Left ventricle myocardium superior (tissue), 1 donor: ENCODE measurements around the gene NKRF. TPM values are rescaled to one million over a fixed set of nuclear protein-coding genes. Genes with fewer than 3 reads are reported as not detected.
A peak's percentile ranks its signal among the peaks of the same experiment; 100 is the strongest.

Experiments used
- ATAC-seq: fragments of 200-7000 bp; cut with Tn5 transposase; one replicate; pipeline ENCODE4 v1.9.1; 2020; ENCODE audit warnings: mild to moderate bottlenecking, moderate library complexity
- DNase-seq: peaks from one replicate; pipeline ENCODE4 v3.0.0-alpha.2; 2020
- intact Hi-C: fragments of 100-400 bp; cut with micrococcal nuclease; formaldehyde crosslinking; loops from one replicate; pipeline ENCODE4 v1.11.0; 2022
- microRNA-seq: library from miRNA; unstranded; fragments of <30 nt; microRNA quantifications from one replicate; pipeline ENCODE4 v1.2.0, GENCODE V29; 2020; ENCODE audit warnings: borderline number of aligned reads
- total RNA-seq: library from RNA; stranded (reverse); fragmentation: NEBNext Ultra II Directional; extraction: Animal tissue kit (Norgen Biotek cat#: 25700); gene quantifications from one replicate; pipeline ENCODE4 v1.2.1, GENCODE V29; 2021
- donor health status: DM: no; HTN: yes; CAD: no; lungs with severe emphysema.

NKRF gene
- total RNA-seq, 1 donor from 2014 or later, result 5.2 TPM

- ATAC-seq (no peak), DNase-seq (no peak)
- intact Hi-C loops, result no loop called here
Observed at GRCh38 chrX:119541188-119541587, 65.0 kb downstream of the NKRF start.

DNA sequence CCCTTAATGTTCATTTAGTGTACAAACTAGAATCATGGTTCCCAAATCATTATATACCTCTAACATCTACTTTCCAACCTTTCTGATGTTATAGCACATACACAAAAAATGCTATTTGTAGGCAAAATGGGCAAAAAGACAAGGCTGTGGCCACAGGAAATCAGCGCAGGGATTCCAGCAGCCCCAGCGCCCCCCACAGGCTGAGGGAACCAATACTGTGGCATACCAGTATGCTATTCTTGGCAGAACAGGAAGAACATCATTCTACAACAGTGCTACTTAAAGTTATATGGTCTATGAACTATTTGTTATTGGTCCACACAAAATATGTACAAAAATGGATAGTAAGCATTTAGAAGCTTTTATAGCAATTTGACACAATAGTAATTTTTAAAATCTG is 66.4 kb downstream of the NKRF start:
- DNase-seq (no peak), ATAC-seq (no peak)
- intact Hi-C loops, result no loop called here

Small RNA genes within 50 kb of the gene (microRNA-seq; reads per million reads assigned to microRNA genes)
- 13.7 reads per million, percentile 11 among the genes with 10 or more reads in this experiment for gene MIR766

Other genes with a start within 250 kb of the NKRF start
- 1.9 TPM for gene SLC25A43, start 207.1 kb downstream of the NKRF start, total RNA-seq
- 158 TPM for gene SLC25A5, start 138.0 kb downstream of the NKRF start, total RNA-seq
- gene STEEP1, start 41.0 kb downstream of the NKRF start, total RNA-seq, result 16.0 TPM
- gene UBE2A, start 31.9 kb downstream of the NKRF start, total RNA-seq, result 61.9 TPM
- gene SEPTIN6, start 86.7 kb upstream of the NKRF start, total RNA-seq, result 7.6 TPM
- 0.32 TPM for gene SOWAHD, start 152.2 kb upstream of the NKRF start, total RNA-seq
- 1,069 TPM for gene RPL39, start 185.2 kb upstream of the NKRF start, total RNA-seq
- 3.7 TPM for gene UPF3B, start 246.5 kb upstream of the NKRF start, total RNA-seq